Keratinocyte (primary cell): ENCODE results near the gene LYSET. TPM values are rescaled to one million over a fixed set of nuclear protein-coding genes. Genes with fewer than 3 reads are reported as not detected.
"Not testable (repeated sequence)": the region's sequence is repeated elsewhere in the genome, so short reads cannot be mapped to it uniquely, and the experiment has no call there.

ENCODE experiments used
- DNase-seq: peaks from one replicate; pipeline ENCODE4 v3.0.0-alpha.2; 2011; ENCODE audit warnings: low read depth, missing footprints, low spot score
- FAIRE-seq: peaks from 2 replicates; lab custom pipeline; 2011; peaks lifted over from hg19 to GRCh38; lab: Jason Lieb, UNC
- H2AFZ ChIP-seq: 2 replicates; pipeline ENCODE4 v1.6.0; 2012; ENCODE audit warnings: low read length, control low read depth, inconsistent platforms; ENCODE audit not compliant: control insufficient read depth
- H3K27ac ChIP-seq: 2 replicates; pipeline ENCODE4 v1.5.1; 2011; ENCODE audit warnings: low read length; ENCODE audit not compliant: control insufficient read depth, insufficient read depth
- H3K27me3 ChIP-seq: 3 replicates; pipeline ENCODE4 v1.6.0; 2011; ENCODE audit warnings: low read length; ENCODE audit not compliant: control insufficient read depth, insufficient read depth; ENCODE audit errors: extremely low read depth
- H3K36me3 ChIP-seq, 2 experiments: 2 replicates in 1 of 2; 3 replicates in 1 of 2; pipeline ENCODE4 v1.5.1; 2011; ENCODE audit warnings: low read length in 2 of 2, mild to moderate bottlenecking in 1 of 2; ENCODE audit not compliant: control insufficient read depth in 2 of 2, insufficient read depth in 2 of 2; ENCODE audit errors: extremely low read depth in 1 of 2
- H3K4me1 ChIP-seq: 3 replicates; pipeline ENCODE4 v1.5.1; 2011; ENCODE audit warnings: low read length; ENCODE audit not compliant: control insufficient read depth, insufficient read depth; ENCODE audit errors: extremely low read depth
- H3K4me2 ChIP-seq: 3 replicates; pipeline ENCODE4 v1.6.0; 2011; ENCODE audit warnings: low read depth, low read length; ENCODE audit not compliant: control insufficient read depth, insufficient read depth; ENCODE audit errors: extremely low read depth
- H3K4me3 ChIP-seq, 3 experiments: fragments of 200-600 bp in 1 of 3; sonication (generic) in 1 of 3; 2 replicates in 2 of 3; 3 replicates in 1 of 3; pipeline ENCODE4 v1.5.1; 2011 to 2016; ENCODE audit warnings: low read length in 3 of 3, mild to moderate bottlenecking in 3 of 3, control low read depth in 2 of 3, inconsistent platforms in 1 of 3, low read depth in 1 of 3, mixed read lengths in 1 of 3, mixed run types in 1 of 3, moderate library complexity in 1 of 3; ENCODE audit not compliant: control insufficient read depth in 2 of 3, insufficient read depth in 2 of 3; ENCODE audit errors: extremely low read depth in 1 of 3
- H3K79me2 ChIP-seq: 2 replicates; pipeline ENCODE4 v1.6.0; 2012; ENCODE audit warnings: low read length; ENCODE audit not compliant: control insufficient read depth, insufficient read depth
- H3K9ac ChIP-seq: 3 replicates; pipeline ENCODE4 v1.6.0; 2011; ENCODE audit warnings: low read length; ENCODE audit not compliant: control insufficient read depth, insufficient read depth; ENCODE audit errors: extremely low read depth
- H3K9me1 ChIP-seq: 3 replicates; pipeline ENCODE4 v1.6.0; 2011; ENCODE audit warnings: low read length; ENCODE audit not compliant: control insufficient read depth, insufficient read depth; ENCODE audit errors: extremely low read depth
- H3K9me3 ChIP-seq: 2 replicates; pipeline ENCODE4 v1.5.1; 2012; ENCODE audit warnings: low read depth, low read length; ENCODE audit not compliant: control insufficient read depth
- H4K20me1 ChIP-seq: 3 replicates; pipeline ENCODE4 v1.6.0; 2011; ENCODE audit warnings: low read length; ENCODE audit not compliant: control insufficient read depth, insufficient read depth; ENCODE audit errors: extremely low read depth
- EZH2 ChIP-seq: IDR thresholded peaks from one replicate; pipeline ENCODE4 v1.6.1; 2012; ENCODE audit warnings: inconsistent platforms, mild to moderate bottlenecking, low read length, moderate library complexity
- dilution Hi-C: fragments of 300-500 bp; cut with MboI; formaldehyde crosslinking; loops from one replicate; pipeline ENCODE4 v1.7.0; 2020; ENCODE audit warnings: low sequenced_read_pairs; ENCODE audit not compliant: extremely low pct_ligation_motif_present
- polyA plus RNA-seq, 5 experiments: library from polyadenylated mRNA; depleted of rRNA in 3 of 5; stranded (reverse) in 3 of 5; stranded (forward) in 1 of 5; unstranded in 1 of 5; fragments of >200 nt; gene quantifications; 1 replicate in 1 of 5; 2 replicates in 3 of 5; 3 replicates in 1 of 5; pipeline versions ENCODE4 v1.2.1 to v1.2.3, GENCODE V29; 2011 to 2012; ENCODE audit warnings: missing spikeins in 2 of 5, low read depth in 1 of 5, low replicate concordance in 1 of 5
- TF ChIP-seq, protein P1 (sequence below), 3 experiments: IDR thresholded peaks in 1 of 3; conservative IDR thresholded peaks in 1 of 3; optimal IDR thresholded peaks in 1 of 3; 2 replicates in 2 of 3; 3 replicates in 1 of 3; pipeline versions ENCODE3 to v1.5.1; 2011; ENCODE audit warnings: low read length in 3 of 3, mild to moderate bottlenecking in 3 of 3, moderate library complexity in 2 of 3, control low read depth in 1 of 3, inconsistent platforms in 1 of 3; ENCODE audit not compliant: insufficient read depth in 2 of 3; ENCODE audit errors: extremely low read depth in 1 of 3

The LYSET gene
- polyA plus RNA-seq, 1 donor (not counting 4 experiments of a cell fraction or from before 2014, with no cell fraction given) = 24.6 TPM

DNA sequence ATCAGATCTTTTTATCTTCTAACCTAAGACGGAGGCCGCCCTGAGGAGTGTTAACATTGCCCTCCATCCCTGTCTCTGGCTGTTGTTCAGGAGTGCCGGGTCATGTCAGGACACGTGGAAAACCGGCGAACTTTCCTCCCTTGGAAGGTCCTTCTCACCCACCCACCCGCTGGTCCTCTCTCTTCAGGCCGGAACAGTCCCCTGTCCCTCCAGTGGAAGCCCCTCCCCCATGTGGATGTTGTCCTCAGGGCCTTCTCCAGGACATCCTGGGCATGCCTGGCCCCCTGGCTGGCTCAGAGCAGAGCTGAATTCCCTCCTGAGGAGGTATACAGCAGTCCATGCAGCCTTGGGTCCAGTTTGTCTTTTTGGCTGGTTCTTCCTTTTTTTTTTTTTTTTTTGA, 49.1 kb upstream of the LYSET start:
- Histone ChIP-seq H3K27me3 (no peaks in the 10 kb centered on the region), H3K4me3 (no peak overlapping the region), H3K79me2 (no peaks in the 10 kb centered on the region), H4K20me1 (no peaks in the 10 kb centered on the region), H3K9me1 (no peaks in the 10 kb centered on the region), H2AFZ (peak overlapping the region; percentile 49), H3K9ac (no peak overlapping the region), H3K36me3 (no peaks in the 10 kb centered on the region), H3K4me1 (peaks cover 10% of the 10 kb centered on the region), H3K9me3 (no peaks in the 10 kb centered on the region), H3K4me2 (no peak overlapping the region), H3K27ac (no peak overlapping the region)
- TF ChIP-seq, protein P1, sequence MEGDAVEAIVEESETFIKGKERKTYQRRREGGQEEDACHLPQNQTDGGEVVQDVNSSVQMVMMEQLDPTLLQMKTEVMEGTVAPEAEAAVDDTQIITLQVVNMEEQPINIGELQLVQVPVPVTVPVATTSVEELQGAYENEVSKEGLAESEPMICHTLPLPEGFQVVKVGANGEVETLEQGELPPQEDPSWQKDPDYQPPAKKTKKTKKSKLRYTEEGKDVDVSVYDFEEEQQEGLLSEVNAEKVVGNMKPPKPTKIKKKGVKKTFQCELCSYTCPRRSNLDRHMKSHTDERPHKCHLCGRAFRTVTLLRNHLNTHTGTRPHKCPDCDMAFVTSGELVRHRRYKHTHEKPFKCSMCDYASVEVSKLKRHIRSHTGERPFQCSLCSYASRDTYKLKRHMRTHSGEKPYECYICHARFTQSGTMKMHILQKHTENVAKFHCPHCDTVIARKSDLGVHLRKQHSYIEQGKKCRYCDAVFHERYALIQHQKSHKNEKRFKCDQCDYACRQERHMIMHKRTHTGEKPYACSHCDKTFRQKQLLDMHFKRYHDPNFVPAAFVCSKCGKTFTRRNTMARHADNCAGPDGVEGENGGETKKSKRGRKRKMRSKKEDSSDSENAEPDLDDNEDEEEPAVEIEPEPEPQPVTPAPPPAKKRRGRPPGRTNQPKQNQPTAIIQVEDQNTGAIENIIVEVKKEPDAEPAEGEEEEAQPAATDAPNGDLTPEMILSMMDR (optimal IDR thresholded peaks at IDR 0.05 in 1 of 3, IDR thresholded peaks at IDR 0.05 in 1 of 3, conservative IDR thresholded peaks at IDR 0.05 in 1 of 3; ENCODE audit: extremely low read depth in 1 of 3, insufficient read depth in 2 of 3, low read length in 3 of 3) = no peak
- TF ChIP-seq EZH2 = no peak
- FAIRE-seq (no peak), DNase-seq (no peak)
- dilution Hi-C loops = no loop called here

DNA sequence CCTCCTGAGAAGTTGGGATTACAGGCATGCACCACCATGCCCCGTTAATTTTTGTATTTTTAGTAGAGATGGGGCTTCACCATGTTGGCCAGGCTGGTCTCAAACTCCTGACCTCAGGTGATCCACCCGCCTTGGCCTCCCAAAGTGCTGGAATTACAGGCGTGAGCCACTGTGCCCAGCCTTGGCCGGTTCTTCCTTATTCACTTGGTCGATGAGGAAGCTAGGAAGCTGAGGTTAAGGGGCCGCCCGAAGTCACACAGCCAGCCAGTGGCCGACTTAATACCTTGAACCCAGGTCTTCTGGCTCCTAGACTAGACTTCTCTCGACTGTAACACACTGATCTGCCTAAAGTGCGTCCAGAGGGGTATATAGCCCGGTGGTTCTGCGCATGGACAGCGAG, 48.6 kb upstream of the LYSET start:
- H3K36me3 ChIP-seq, FAIRE-seq, H3K4me1 ChIP-seq, H3K27me3 ChIP-seq, H4K20me1 ChIP-seq, H3K9me1 ChIP-seq, H2AFZ ChIP-seq, H3K9me3 ChIP-seq, H3K4me2 ChIP-seq, dilution Hi-C loops, H3K9ac ChIP-seq, DNase-seq, H3K79me2 ChIP-seq, H3K4me3 ChIP-seq, H3K27ac ChIP-seq: not testable (repeated sequence)

DNA sequence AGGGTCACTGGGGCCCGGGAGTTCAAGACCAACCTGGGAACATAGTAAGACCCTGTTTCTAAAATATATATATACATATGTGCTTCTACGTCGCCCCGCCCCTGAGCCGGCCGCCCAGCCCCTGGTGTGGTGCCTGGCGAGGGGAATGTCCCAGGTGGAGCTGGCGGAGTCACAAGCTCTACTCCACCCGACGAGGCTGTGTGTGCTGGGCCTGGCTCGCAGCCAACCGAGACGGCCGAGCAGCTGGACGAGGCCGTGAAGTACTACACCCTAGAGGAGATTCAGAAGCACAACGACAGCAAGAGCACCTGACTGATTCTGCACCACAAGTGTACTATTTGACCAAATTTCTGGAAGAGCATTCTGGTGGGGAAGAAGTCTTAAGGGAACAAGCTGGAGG, 47.3 kb upstream of the LYSET start:
- Histone ChIP-seq H3K27ac (no peak overlapping the region), H3K4me2 (no peak overlapping the region), H2AFZ (no peak overlapping the region), H3K36me3 (no peaks in the 10 kb centered on the region), H3K4me1 (peaks cover 10% of the 10 kb centered on the region), H3K79me2 (no peaks in the 10 kb centered on the region), H3K27me3 (no peaks in the 10 kb centered on the region), H3K9me3 (no peaks in the 10 kb centered on the region), H3K9ac (no peak overlapping the region), H3K9me1 (no peaks in the 10 kb centered on the region), H4K20me1 (no peaks in the 10 kb centered on the region), H3K4me3 (no peak overlapping the region)
- no peak for TF ChIP-seq EZH2
- TF ChIP-seq, protein P1 (optimal IDR thresholded peaks at IDR 0.05 in 1 of 3, IDR thresholded peaks at IDR 0.05 in 1 of 3, conservative IDR thresholded peaks at IDR 0.05 in 1 of 3; ENCODE audit: extremely low read depth in 1 of 3, insufficient read depth in 2 of 3, low read length in 3 of 3) = peak in 1 of 3 experiments; percentile 22
- FAIRE-seq = no peak
- no peak for DNase-seq
- dilution Hi-C loops = no loop called here
